GM12878 (cell line): ENCODE data around the gene GADD45A. TPM values are rescaled to one million over a fixed set of nuclear protein-coding genes. Genes with fewer than 3 reads are reported as not detected.
A peak's percentile ranks its signal among the peaks of the same experiment; 100 is the strongest.

ENCODE experiments used
- ATAC-seq: fragments of 200-7000 bp; cut with Tn5 transposase; 3 replicates; pipeline ENCODE4 v1.9.1; 2020; ENCODE audit warnings: mild to moderate bottlenecking, moderate library complexity
- BruUV-seq: library from RNA; stranded (reverse); fragments of 400-500 nt; replicated peaks from 2 replicates; lab custom pipeline; 2021; lab: Mats Ljungman, UMichigan
- CTCF ChIA-PET: fragments of 300-600 bp; sonication (Branson Sonifier 250); formaldehyde crosslinking; extraction: SDS; loops from one replicate; lab custom pipeline; 2021; ENCODE audit warnings: inconsistent platforms; lab: Yijun Ruan, JAX
- POLR2A ChIA-PET: fragments of 350-600 bp; formaldehyde crosslinking; extraction: SDS; loops from one replicate; lab custom pipeline; 2021; ENCODE audit warnings: inconsistent platforms; lab: Charles Lee
- RAD21 ChIA-PET: fragments of 300-600 bp; sonication (Branson Sonifier 250); formaldehyde crosslinking; loops from one replicate; lab custom pipeline; 2023; ENCODE audit warnings: antibody characterized with exemption; ENCODE audit not compliant: unreplicated experiment; lab: Charles Lee
- SMC1A ChIA-PET: fragments of 300-600 bp; sonication (Branson Sonifier 250); formaldehyde crosslinking; loops from one replicate; lab custom pipeline; 2023; ENCODE audit not compliant: unreplicated experiment, uncharacterized antibody; lab: Charles Lee
- DNase-seq: peaks from one replicate; pipeline ENCODE4 v3.0.0-alpha.2; 2011; ENCODE audit warnings: low read depth, low spot score
- FAIRE-seq: peaks from 3 replicates; lab custom pipeline; 2011; peaks lifted over from hg19 to GRCh38; lab: Jason Lieb, UNC
- H2AFZ ChIP-seq: 2 replicates; pipeline ENCODE4 v1.6.0; 2011; ENCODE audit warnings: low read depth, low read length, control low read depth; ENCODE audit not compliant: control insufficient read depth
- H3K27ac ChIP-seq: 2 replicates; pipeline ENCODE4 v1.5.1; 2011; ENCODE audit warnings: control low read depth; ENCODE audit not compliant: control insufficient read depth, insufficient read depth
- H3K27me3 ChIP-seq, 2 experiments: replicated peaks in 1 of 2; 2 replicates each; pipeline versions ENCODE4 v1.6.0 to v1.6.1; 2011; ENCODE audit warnings: low read length in 1 of 2; ENCODE audit not compliant: control insufficient read depth in 2 of 2, insufficient read depth in 2 of 2
- H3K36me3 ChIP-seq, 2 experiments: 2 replicates each; pipeline ENCODE4 v1.5.1; 2011; ENCODE audit warnings: low read length in 1 of 2; ENCODE audit not compliant: control insufficient read depth in 2 of 2, insufficient read depth in 2 of 2
- H3K4me1 ChIP-seq: 2 replicates; pipeline ENCODE4 v1.6.1; 2011; ENCODE audit warnings: mild to moderate bottlenecking, low read length, moderate library complexity, mixed read lengths; ENCODE audit not compliant: control insufficient read depth, insufficient read depth
- H3K4me2 ChIP-seq: 2 replicates; pipeline ENCODE4 v1.6.0; 2011; ENCODE audit warnings: control low read depth; ENCODE audit not compliant: control insufficient read depth, insufficient read depth
- H3K4me3 ChIP-seq: fragments of 200-600 bp; sonication (generic); 2 replicates; pipeline ENCODE4 v1.5.1; 2016
- H3K79me2 ChIP-seq: 2 replicates; pipeline ENCODE4 v1.6.0; 2011; ENCODE audit warnings: low read length; ENCODE audit not compliant: control insufficient read depth, insufficient read depth
- H3K9ac ChIP-seq: 2 replicates; pipeline ENCODE4 v1.8.0; 2011; ENCODE audit warnings: low read length, control low read depth, mixed read lengths; ENCODE audit not compliant: control insufficient read depth, insufficient read depth
- H3K9me3 ChIP-seq: replicated peaks from 3 replicates; pipeline ENCODE4 v1.5.1; 2011; ENCODE audit warnings: mild to moderate bottlenecking, low read length; ENCODE audit not compliant: control insufficient read depth, insufficient read depth
- H4K20me1 ChIP-seq: 2 replicates; pipeline ENCODE4 v1.6.0; 2011; ENCODE audit not compliant: control insufficient read depth, insufficient read depth
- BACH1 ChIP-seq: fragments of 450-650 bp; IDR thresholded peaks from 2 replicates; pipeline ENCODE4 v1.6.1; 2017; ENCODE audit warnings: mild to moderate bottlenecking, borderline replicate concordance
- PAX5 ChIP-seq: IDR thresholded peaks from 2 replicates; pipeline ENCODE4 v1.6.1; 2011; ENCODE audit warnings: low read depth, low read length, borderline replicate concordance
- POLR2AphosphoS2 ChIP-seq: IDR thresholded peaks from 2 replicates; pipeline ENCODE4 v1.6.1; 2011; ENCODE audit warnings: low read depth, mild to moderate bottlenecking, low read length, improper control_type of control experiment, moderate library complexity
- POLR2AphosphoS5 ChIP-seq: IDR thresholded peaks from 2 replicates; pipeline ENCODE4 v1.6.1; 2011; ENCODE audit warnings: mild to moderate bottlenecking, low read length, inconsistent platforms
- POU2F2 ChIP-seq: IDR thresholded peaks from 3 replicates; pipeline ENCODE4 v1.6.1; 2011; ENCODE audit warnings: low read depth, mild to moderate bottlenecking, low read length, borderline replicate concordance
- WGBS: methylation state at CpG from one replicate; pipeline ENCODE4 v1.1.6; 2016; ENCODE audit warnings: low lambda C conversion rate; ENCODE audit not compliant: insufficient replicate concordance, insufficient coverage; ENCODE audit errors: missing lambda C conversion rate; 5-methylcytosine and 5-hydroxymethylcytosine counted together
- in situ Hi-C: fragments of 300-500 bp; cut with MboI; formaldehyde crosslinking; loops from 9 replicates; pipeline ENCODE4 v1.14.3; 2018; ENCODE audit warnings: mixed read lengths
- intact Hi-C: fragments of 100-400 bp; cut with micrococcal nuclease; formaldehyde crosslinking; loops from one replicate; pipeline ENCODE4 v1.14.2; 2022; ENCODE audit not compliant: unreplicated experiment
- polyA plus RNA-seq, 11 experiments: library from polyadenylated mRNA; depleted of rRNA in 4 of 11; unstranded in 6 of 11; stranded (reverse) in 5 of 11; fragments of >200 nt; fragmentation: Nextera tagmentation in 4 of 11; fragmentation: Illumina TruSeq in 1 of 11; extraction: Ambion mirVana in 4 of 11; extraction: Trizol in 1 of 11; gene quantifications; 1 replicate in 1 of 11; 2 replicates in 10 of 11; pipeline versions ENCODE4 v1.2.1 to v1.2.3, GENCODE V29; 2011 to 2016; ENCODE audit warnings: inconsistent platforms in 2 of 11, missing spikeins in 2 of 11, low read depth in 1 of 11
- total RNA-seq, 4 experiments: library from RNA; depleted of rRNA in 3 of 4; stranded (reverse); fragments of >200 nt in 3 of 4; fragmentation: Illumina TruSeq in 1 of 4; extraction: Trizol in 1 of 4; gene quantifications; 2 replicates each; pipeline versions ENCODE4 v1.2.1 to v1.2.3, GENCODE V29; 2013 to 2021
- TF ChIP-seq, protein P1 (sequence below): fragments of 450-650 bp; IDR thresholded peaks from 2 replicates; pipeline ENCODE4 v1.6.1; 2016; ENCODE audit warnings: mild to moderate bottlenecking, moderate library complexity, borderline replicate concordance

The GADD45A gene
- total and polyA plus RNA-seq, 10 of the 15 experiments (the other 5 are each of a cell fraction or from before 2014, with no cell fraction given) = 4.7 to 48.9 (median 18.5) TPM

DNA sequence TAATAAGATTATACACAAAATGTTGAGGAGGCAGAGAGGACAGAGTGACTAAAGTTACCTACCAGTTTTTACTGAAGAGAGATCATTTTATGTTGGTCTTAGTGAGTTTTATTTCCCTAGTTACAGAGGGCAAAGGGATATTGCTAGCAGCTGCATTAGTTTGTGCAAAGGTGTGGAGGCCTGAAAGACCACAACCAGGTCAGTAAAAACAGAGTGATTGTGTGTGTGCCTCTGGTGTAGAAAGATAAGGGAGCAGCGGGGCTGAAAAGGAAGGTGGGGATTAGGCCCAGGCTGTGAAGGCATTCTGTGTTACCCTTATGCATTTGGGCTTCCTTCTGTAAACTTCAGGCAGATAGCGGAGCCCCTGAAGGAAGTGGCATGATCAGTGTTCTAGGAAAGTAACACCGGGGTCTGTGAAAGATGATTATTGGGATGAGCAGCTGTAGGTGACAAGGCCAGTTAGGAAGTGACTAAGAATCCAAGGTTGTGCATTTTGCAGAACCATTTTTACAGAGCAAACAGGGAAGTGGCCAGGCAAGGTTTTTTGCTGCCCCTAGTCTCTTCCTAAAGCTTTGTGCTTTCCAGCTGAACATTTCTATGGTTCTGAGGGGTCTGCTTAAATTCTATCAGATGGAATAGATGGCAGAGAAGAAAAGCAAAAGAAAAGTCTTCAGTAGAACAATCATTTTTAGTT, 3.7 kb downstream of the GADD45A start:
- POLR2A ChIA-PET = interaction anchor here (1.4 to 2.1 kb wide), 2 partner anchors 16 to 127 kb away, joined by 3 to 4 read pairs; no protein-coding TSS in a partner anchor
- RAD21 ChIA-PET = interaction anchor here (1.0 to 11.0 kb wide), 5 partner anchors 44 to 153 kb away, joined by 3 to 225 read pairs (median 3); no protein-coding TSS in a partner anchor
- peaks cover 0 to 2% of the 10 kb centered on the region in 2 experiments; a peak in 1 of 4 replicates for H3K27me3 ChIP-seq
- SMC1A ChIA-PET = interaction anchor here (0.8 to 11.4 kb wide), 16 partner anchors 10 to 156 kb away, joined by 3 to 197 read pairs (median 4); no protein-coding TSS in a partner anchor
- no peaks in the 10 kb centered on the region for H4K20me1 ChIP-seq
- FAIRE-seq (no peak), DNase-seq (no peak), ATAC-seq (no peak)
- H3K4me3 ChIP-seq = no peak overlapping the region
- WGBS = 96% methylated on average over 3 of the region's 3 CpGs
- peaks cover 25% of the 10 kb centered on the region for H3K79me2 ChIP-seq
- peak overlapping the region; percentile 4; the same call in 1 of the 2 replicates for H3K4me2 ChIP-seq
- intact Hi-C loops (loop anchor here (5.0 to 10.0 kb wide), 4 partner anchors 44 to 354 kb away; partner anchors contain the start of gene SERBP1), in situ Hi-C loops (no loop called here)
- no peak overlapping the region for H2AFZ ChIP-seq
- no TSS peak for BruUV-seq
- H3K27ac ChIP-seq = no peak overlapping the region
- CTCF ChIA-PET = interaction anchor here (0.6 to 8.6 kb wide), 9 partner anchors 25 to 154 kb away, joined by 3 to 107 read pairs (median 4); no protein-coding TSS in a partner anchor
- H3K36me3 ChIP-seq = 0 out of 4 replicates have a peak, but pooled peaks cover 0 to 3% of the 10 kb centered on the region in 2 experiments
- H3K9me3 ChIP-seq = no peaks in the 10 kb centered on the region; the same call in 2 of the 3 replicates
- H3K4me1 ChIP-seq = peaks cover 8% of the 10 kb centered on the region
- no peak overlapping the region for H3K9ac ChIP-seq
- TF ChIP-seq, protein P1, sequence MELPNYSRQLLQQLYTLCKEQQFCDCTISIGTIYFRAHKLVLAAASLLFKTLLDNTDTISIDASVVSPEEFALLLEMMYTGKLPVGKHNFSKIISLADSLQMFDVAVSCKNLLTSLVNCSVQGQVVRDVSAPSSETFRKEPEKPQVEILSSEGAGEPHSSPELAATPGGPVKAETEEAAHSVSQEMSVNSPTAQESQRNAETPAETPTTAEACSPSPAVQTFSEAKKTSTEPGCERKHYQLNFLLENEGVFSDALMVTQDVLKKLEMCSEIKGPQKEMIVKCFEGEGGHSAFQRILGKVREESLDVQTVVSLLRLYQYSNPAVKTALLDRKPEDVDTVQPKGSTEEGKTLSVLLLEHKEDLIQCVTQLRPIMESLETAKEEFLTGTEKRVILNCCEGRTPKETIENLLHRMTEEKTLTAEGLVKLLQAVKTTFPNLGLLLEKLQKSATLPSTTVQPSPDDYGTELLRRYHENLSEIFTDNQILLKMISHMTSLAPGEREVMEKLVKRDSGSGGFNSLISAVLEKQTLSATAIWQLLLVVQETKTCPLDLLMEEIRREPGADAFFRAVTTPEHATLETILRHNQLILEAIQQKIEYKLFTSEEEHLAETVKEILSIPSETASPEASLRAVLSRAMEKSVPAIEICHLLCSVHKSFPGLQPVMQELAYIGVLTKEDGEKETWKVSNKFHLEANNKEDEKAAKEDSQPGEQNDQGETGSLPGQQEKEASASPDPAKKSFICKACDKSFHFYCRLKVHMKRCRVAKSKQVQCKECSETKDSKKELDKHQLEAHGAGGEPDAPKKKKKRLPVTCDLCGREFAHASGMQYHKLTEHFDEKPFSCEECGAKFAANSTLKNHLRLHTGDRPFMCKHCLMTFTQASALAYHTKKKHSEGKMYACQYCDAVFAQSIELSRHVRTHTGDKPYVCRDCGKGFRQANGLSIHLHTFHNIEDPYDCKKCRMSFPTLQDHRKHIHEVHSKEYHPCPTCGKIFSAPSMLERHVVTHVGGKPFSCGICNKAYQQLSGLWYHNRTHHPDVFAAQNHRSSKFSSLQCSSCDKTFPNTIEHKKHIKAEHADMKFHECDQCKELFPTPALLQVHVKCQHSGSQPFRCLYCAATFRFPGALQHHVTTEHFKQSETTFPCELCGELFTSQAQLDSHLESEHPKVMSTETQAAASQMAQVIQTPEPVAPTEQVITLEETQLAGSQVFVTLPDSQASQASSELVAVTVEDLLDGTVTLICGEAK = no peak
- TF ChIP-seq PAX5 = 0 out of 2 replicates have a peak, but pooled peaks have one; percentile 17
- peak; percentile 47; the same call in 1 of the 2 replicates for TF ChIP-seq BACH1
- TF ChIP-seq POLR2AphosphoS2 = peak; percentile 76
- peak; percentile 45; the same call in 1 of the 3 replicates for TF ChIP-seq POU2F2
- peak; percentile 83 for TF ChIP-seq POLR2AphosphoS5
